GM19455 (cell line): ENCODE results near the gene SH3PXD2A.

Source experiments
- ATAC-seq: cut with Tn5 transposase; IDR thresholded peaks from one replicate; pipeline ENCODE4 v1.9.1; 2021; ENCODE audit not compliant: unreplicated experiment

SH3PXD2A gene

GRCh38 chr10:103835096-103836050 lies 20.0 kb downstream of the SH3PXD2A start:
- no peak for ATAC-seq

GRCh38 chr10:103834436-103835095 lies 20.8 kb downstream of the SH3PXD2A start:
- ATAC-seq = no peak

GRCh38 chr10:103833731-103834365 lies 21.5 kb downstream of the SH3PXD2A start:
- ATAC-seq = no peak

- ATAC-seq = no peak
These were observed 22.6 kb downstream of the SH3PXD2A start for GRCh38 chr10:103832806-103833205.

GRCh38 chr10:103829838-103830465 lies 25.4 kb downstream of the SH3PXD2A start:
- ATAC-seq = no peak

- no peak for ATAC-seq
These were observed 26.1 kb downstream of the SH3PXD2A start for GRCh38 chr10:103829278-103829677.

GRCh38 chr10:103828587-103829197 lies 26.7 kb downstream of the SH3PXD2A start:
- ATAC-seq = no peak

GRCh38 chr10:103828107-103828506 lies 27.3 kb downstream of the SH3PXD2A start:
- no peak for ATAC-seq

- no peak for ATAC-seq
These were observed 28.5 kb downstream of the SH3PXD2A start for GRCh38 chr10:103826885-103827284.

GRCh38 chr10:103824281-103824680 lies 31.1 kb downstream of the SH3PXD2A start:
- no peak for ATAC-seq

GRCh38 chr10:103823706-103824272 lies 31.6 kb downstream of the SH3PXD2A start:
- no peak for ATAC-seq

- ATAC-seq = no peak
These were observed 32.6 kb downstream of the SH3PXD2A start for GRCh38 chr10:103822800-103823199.

- ATAC-seq = no peak
These were observed 33.2 kb downstream of the SH3PXD2A start for GRCh38 chr10:103822107-103822716.

GRCh38 chr10:103820101-103821062 lies 35.0 kb downstream of the SH3PXD2A start:
- no peak for ATAC-seq

GRCh38 chr10:103819493-103819892 lies 35.9 kb downstream of the SH3PXD2A start:
- no peak for ATAC-seq

GRCh38 chr10:103818765-103819374 lies 36.5 kb downstream of the SH3PXD2A start:
- ATAC-seq = no peak

GRCh38 chr10:103818105-103818504 lies 37.3 kb downstream of the SH3PXD2A start:
- no peak for ATAC-seq

- ATAC-seq = no peak
These were observed 38.9 kb downstream of the SH3PXD2A start for GRCh38 chr10:103816431-103816830.
